ENCODE measurements around the gene ZNF407. TPM values are rescaled to one million over a fixed set of nuclear protein-coding genes. Genes with fewer than 3 reads are reported as not detected.

The ZNF407 gene
- total and polyA plus RNA-seq, 2 of the 13 experiments (the other 11 are each of a cell fraction or from before 2014, with no cell fraction given): 2.3 to 8.7 TPM

GRCh38 chr18:74715865-74716712 lies 118.4 kb downstream of the ZNF407 start (continued):
- TF ChIP-seq, protein P1, sequence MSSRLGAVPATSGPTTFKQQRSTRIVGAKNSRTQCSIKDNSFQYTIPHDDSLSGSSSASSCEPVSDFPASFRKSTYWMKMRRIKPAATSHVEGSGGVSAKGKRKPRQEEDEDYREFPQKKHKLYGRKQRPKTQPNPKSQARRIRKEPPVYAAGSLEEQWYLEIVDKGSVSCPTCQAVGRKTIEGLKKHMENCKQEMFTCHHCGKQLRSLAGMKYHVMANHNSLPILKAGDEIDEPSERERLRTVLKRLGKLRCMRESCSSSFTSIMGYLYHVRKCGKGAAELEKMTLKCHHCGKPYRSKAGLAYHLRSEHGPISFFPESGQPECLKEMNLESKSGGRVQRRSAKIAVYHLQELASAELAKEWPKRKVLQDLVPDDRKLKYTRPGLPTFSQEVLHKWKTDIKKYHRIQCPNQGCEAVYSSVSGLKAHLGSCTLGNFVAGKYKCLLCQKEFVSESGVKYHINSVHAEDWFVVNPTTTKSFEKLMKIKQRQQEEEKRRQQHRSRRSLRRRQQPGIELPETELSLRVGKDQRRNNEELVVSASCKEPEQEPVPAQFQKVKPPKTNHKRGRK (CRISPR knock-in tag; IDR thresholded peaks at IDR 0.05): no peak
- TF ChIP-seq ZNF644 (CRISPR knock-in tag; IDR thresholded peaks at IDR 0.05; ENCODE audit: low read depth): no peak
- no peak for TF ChIP-seq PAX8 (CRISPR knock-in tag; IDR thresholded peaks at IDR 0.05; ENCODE audit: borderline replicate concordance)
- 0 out of 2 replicates have a peak, but pooled peaks have one; percentile 24 for TF ChIP-seq ZNF792 (CRISPR knock-in tag; IDR thresholded peaks at IDR 0.05)
- TF ChIP-seq NCOR1 (IDR thresholded peaks at IDR 0.05; ENCODE audit: borderline replicate concordance, low read length): peak; percentile 40; the same call in 1 of the 2 replicates
- TF ChIP-seq, protein P2, sequence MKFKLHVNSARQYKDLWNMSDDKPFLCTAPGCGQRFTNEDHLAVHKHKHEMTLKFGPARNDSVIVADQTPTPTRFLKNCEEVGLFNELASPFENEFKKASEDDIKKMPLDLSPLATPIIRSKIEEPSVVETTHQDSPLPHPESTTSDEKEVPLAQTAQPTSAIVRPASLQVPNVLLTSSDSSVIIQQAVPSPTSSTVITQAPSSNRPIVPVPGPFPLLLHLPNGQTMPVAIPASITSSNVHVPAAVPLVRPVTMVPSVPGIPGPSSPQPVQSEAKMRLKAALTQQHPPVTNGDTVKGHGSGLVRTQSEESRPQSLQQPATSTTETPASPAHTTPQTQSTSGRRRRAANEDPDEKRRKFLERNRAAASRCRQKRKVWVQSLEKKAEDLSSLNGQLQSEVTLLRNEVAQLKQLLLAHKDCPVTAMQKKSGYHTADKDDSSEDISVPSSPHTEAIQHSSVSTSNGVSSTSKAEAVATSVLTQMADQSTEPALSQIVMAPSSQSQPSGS (CRISPR knock-in tag; IDR thresholded peaks at IDR 0.05): no peak
- no peak for TF ChIP-seq HHEX (CRISPR knock-in tag; IDR thresholded peaks at IDR 0.05)
- no peak for TF ChIP-seq ZNF672 (CRISPR knock-in tag; IDR thresholded peaks at IDR 0.05)
- TF ChIP-seq ZNF619 (CRISPR knock-in tag; IDR thresholded peaks at IDR 0.05): no peak
- TF ChIP-seq NR2F2 (IDR thresholded peaks at IDR 0.05; ENCODE audit: borderline replicate concordance, low read depth): peak; percentile 25; the same call in 1 of the 2 replicates
- 0 out of 2 replicates have a peak, but pooled peaks have one; percentile 19 for TF ChIP-seq PPARG (CRISPR knock-in tag; conservative IDR thresholded peaks at IDR 0.05)
- TF ChIP-seq, protein P3, sequence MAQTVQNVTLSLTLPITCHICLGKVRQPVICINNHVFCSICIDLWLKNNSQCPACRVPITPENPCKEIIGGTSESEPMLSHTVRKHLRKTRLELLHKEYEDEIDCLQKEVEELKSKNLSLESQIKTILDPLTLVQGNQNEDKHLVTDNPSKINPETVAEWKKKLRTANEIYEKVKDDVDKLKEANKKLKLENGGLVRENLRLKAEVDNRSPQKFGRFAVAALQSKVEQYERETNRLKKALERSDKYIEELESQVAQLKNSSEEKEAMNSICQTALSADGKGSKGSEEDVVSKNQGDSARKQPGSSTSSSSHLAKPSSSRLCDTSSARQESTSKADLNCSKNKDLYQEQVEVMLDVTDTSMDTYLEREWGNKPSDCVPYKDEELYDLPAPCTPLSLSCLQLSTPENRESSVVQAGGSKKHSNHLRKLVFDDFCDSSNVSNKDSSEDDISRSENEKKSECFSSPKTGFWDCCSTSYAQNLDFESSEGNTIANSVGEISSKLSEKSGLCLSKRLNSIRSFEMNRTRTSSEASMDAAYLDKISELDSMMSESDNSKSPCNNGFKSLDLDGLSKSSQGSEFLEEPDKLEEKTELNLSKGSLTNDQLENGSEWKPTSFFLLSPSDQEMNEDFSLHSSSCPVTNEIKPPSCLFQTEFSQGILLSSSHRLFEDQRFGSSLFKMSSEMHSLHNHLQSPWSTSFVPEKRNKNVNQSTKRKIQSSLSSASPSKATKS (CRISPR knock-in tag; IDR thresholded peaks at IDR 0.05): 0 out of 2 replicates have a peak, but pooled peaks have one; percentile 37
- 0 out of 2 replicates have a peak, but pooled peaks have one; percentile 10 for TF ChIP-seq SAP130 (CRISPR knock-in tag; IDR thresholded peaks at IDR 0.05; ENCODE audit: low read depth)
- no peak for TF ChIP-seq ZNF691 (CRISPR knock-in tag; IDR thresholded peaks at IDR 0.05; ENCODE audit: borderline replicate concordance, low read depth)
- TF ChIP-seq, protein P4, sequence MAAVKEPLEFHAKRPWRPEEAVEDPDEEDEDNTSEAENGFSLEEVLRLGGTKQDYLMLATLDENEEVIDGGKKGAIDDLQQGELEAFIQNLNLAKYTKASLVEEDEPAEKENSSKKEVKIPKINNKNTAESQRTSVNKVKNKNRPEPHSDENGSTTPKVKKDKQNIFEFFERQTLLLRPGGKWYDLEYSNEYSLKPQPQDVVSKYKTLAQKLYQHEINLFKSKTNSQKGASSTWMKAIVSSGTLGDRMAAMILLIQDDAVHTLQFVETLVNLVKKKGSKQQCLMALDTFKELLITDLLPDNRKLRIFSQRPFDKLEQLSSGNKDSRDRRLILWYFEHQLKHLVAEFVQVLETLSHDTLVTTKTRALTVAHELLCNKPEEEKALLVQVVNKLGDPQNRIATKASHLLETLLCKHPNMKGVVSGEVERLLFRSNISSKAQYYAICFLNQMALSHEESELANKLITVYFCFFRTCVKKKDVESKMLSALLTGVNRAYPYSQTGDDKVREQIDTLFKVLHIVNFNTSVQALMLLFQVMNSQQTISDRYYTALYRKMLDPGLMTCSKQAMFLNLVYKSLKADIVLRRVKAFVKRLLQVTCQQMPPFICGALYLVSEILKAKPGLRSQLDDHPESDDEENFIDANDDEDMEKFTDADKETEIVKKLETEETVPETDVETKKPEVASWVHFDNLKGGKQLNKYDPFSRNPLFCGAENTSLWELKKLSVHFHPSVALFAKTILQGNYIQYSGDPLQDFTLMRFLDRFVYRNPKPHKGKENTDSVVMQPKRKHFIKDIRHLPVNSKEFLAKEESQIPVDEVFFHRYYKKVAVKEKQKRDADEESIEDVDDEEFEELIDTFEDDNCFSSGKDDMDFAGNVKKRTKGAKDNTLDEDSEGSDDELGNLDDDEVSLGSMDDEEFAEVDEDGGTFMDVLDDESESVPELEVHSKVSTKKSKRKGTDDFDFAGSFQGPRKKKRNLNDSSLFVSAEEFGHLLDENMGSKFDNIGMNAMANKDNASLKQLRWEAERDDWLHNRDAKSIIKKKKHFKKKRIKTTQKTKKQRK (IDR thresholded peaks at IDR 0.05; ENCODE audit: low read length): no peak
- 0 out of 2 replicates have a peak, but pooled peaks have one; percentile 35 for TF ChIP-seq NR2C2 (CRISPR knock-in tag; IDR thresholded peaks at IDR 0.05; ENCODE audit: borderline replicate concordance)
- no peak for TF ChIP-seq ZEB1 (IDR thresholded peaks at IDR 0.05; ENCODE audit: insufficient replicate concordance, low read depth)
- TF ChIP-seq ZKSCAN8 (CRISPR knock-in tag; IDR thresholded peaks at IDR 0.05; ENCODE audit: borderline replicate concordance): no peak
